HG02763 (cell line): ENCODE data around the gene NRIP2.
"Not testable (repeated sequence)": the region's sequence is repeated elsewhere in the genome, so short reads cannot be mapped to it uniquely, and the experiment has no call there.

ENCODE experiments used
- ATAC-seq: cut with Tn5 transposase; IDR thresholded peaks from one replicate; pipeline ENCODE4 v1.9.1; 2021; ENCODE audit warnings: mild to moderate bottlenecking, moderate library complexity; ENCODE audit not compliant: unreplicated experiment

The NRIP2 gene

GRCh38 chr12:2834581-2835491 lies at the start of gene NRIP2:
TSS of gene NRIP2 (minus strand) at chr12:2835035. CDS start at chr12:2834983, 52 bp downstream.
- ATAC-seq, result no peak

GRCh38 chr12:2879853-2880252 lies 45.0 kb upstream of the NRIP2 start:
- no peak for ATAC-seq

GRCh38 chr12:2877953-2878732 lies 43.3 kb upstream of the NRIP2 start:
- no peak for ATAC-seq

- peak; percentile 73 for ATAC-seq
These were observed 42.5 kb upstream of the NRIP2 start, which contains the start of the genes FOXM1 and RHNO1 for GRCh38 chr12:2877047-2877952. TSS of gene FOXM1 (minus strand) at chr12:2877174. CDS start at chr12:2874478, 2,696 bp downstream. TSS of gene RHNO1 (plus strand) at chr12:2877223. CDS start at chr12:2885367, 8,144 bp downstream.

GRCh38 chr12:2876431-2877046 lies 41.7 kb upstream of the NRIP2 start:
- ATAC-seq, result peak; percentile 9

- not testable (repeated sequence) for ATAC-seq
These were observed 34.3 kb upstream of the NRIP2 start for GRCh38 chr12:2868986-2869632.

GRCh38 chr12:2864198-2864597 lies 29.4 kb upstream of the NRIP2 start:
- ATAC-seq, result no peak

GRCh38 chr12:2863402-2863801 lies 28.6 kb upstream of the NRIP2 start:
- ATAC-seq, result not testable (repeated sequence)

GRCh38 chr12:2862876-2863275 lies 28.0 kb upstream of the NRIP2 start:
- no peak for ATAC-seq

GRCh38 chr12:2860170-2860569 lies 25.3 kb upstream of the NRIP2 start:
- ATAC-seq, result no peak

GRCh38 chr12:2858944-2859421 lies 24.1 kb upstream of the NRIP2 start:
- no peak for ATAC-seq

GRCh38 chr12:2858334-2858733 lies 23.5 kb upstream of the NRIP2 start:
- no peak for ATAC-seq

- no peak for ATAC-seq
These were observed 22.7 kb upstream of the NRIP2 start for GRCh38 chr12:2857576-2857975.

- no peak for ATAC-seq
These were observed 22.2 kb upstream of the NRIP2 start, which contains the start of gene TEX52 for GRCh38 chr12:2857021-2857431. TSS of gene TEX52 (minus strand) at chr12:2857039. CDS start at chr12:2857026, 13 bp downstream.

GRCh38 chr12:2856051-2856450 lies 21.2 kb upstream of the NRIP2 start:
- ATAC-seq, result no peak

- ATAC-seq, result no peak
These were observed 20.7 kb upstream of the NRIP2 start for GRCh38 chr12:2855546-2855945.

GRCh38 chr12:2854669-2855453 lies 20.0 kb upstream of the NRIP2 start:
- no peak for ATAC-seq

- no peak for ATAC-seq
These were observed 18.8 kb upstream of the NRIP2 start for GRCh38 chr12:2853626-2854025.

- ATAC-seq, result no peak
These were observed 17.1 kb upstream of the NRIP2 start for GRCh38 chr12:2851931-2852330.
